Cerebellar nuclear complex (tissue), 1 donor: ENCODE measurements around the gene GIPC1.
"Not testable (repeated sequence)": the region's sequence is repeated elsewhere in the genome, so short reads cannot be mapped to it uniquely, and the experiment has no call there.

Experiments used
- DNase-seq, 2 experiments: peaks; one replicate each; lab custom pipeline; 2025; lab: John Stamatoyannopoulos, UW

GIPC1 gene

GRCh38 chr19:14470031-14470876, 25.7 kb downstream of the GIPC1 start:
- no peak for DNase-seq

- no peak for DNase-seq
These were observed 28.1 kb downstream of the GIPC1 start for GRCh38 chr19:14467816-14468215.

GRCh38 chr19:14467391-14467790, 28.5 kb downstream of the GIPC1 start:
- DNase-seq: no peak

GRCh38 chr19:14463747-14464146, 32.2 kb downstream of the GIPC1 start:
- DNase-seq: no peak

- not testable (repeated sequence) for DNase-seq
These were observed 33.5 kb downstream of the GIPC1 start for GRCh38 chr19:14462401-14462800.

GRCh38 chr19:14460935-14461334, 35.0 kb downstream of the GIPC1 start:
- DNase-seq: no peak

GRCh38 chr19:14459703-14460102, 36.2 kb downstream of the GIPC1 start:
- no peak for DNase-seq

GRCh38 chr19:14452303-14452702, 43.6 kb downstream of the GIPC1 start:
- not testable (repeated sequence) for DNase-seq

GRCh38 chr19:14450876-14451275, 45.1 kb downstream of the GIPC1 start:
- no peak for DNase-seq

GRCh38 chr19:14450168-14450874, 45.6 kb downstream of the GIPC1 start:
- DNase-seq: no peak

GRCh38 chr19:14449321-14449720, 46.6 kb downstream of the GIPC1 start:
- DNase-seq: no peak

- no peak for DNase-seq
These were observed 49.4 kb downstream of the GIPC1 start for GRCh38 chr19:14446336-14447036.

GRCh38 chr19:14443632-14444216, 52.2 kb downstream of the GIPC1 start:
- no peak for DNase-seq

- DNase-seq: no peak
These were observed 52.9 kb downstream of the GIPC1 start for GRCh38 chr19:14442891-14443631.

GRCh38 chr19:14441041-14441938, 54.6 kb downstream of the GIPC1 start:
- no peak for DNase-seq

GRCh38 chr19:14440049-14440448, 55.9 kb downstream of the GIPC1 start:
- DNase-seq: no peak

- no peak for DNase-seq
These were observed 56.9 kb downstream of the GIPC1 start for GRCh38 chr19:14439014-14439413.

- no peak for DNase-seq
These were observed 58.3 kb downstream of the GIPC1 start for GRCh38 chr19:14437578-14438140.

GRCh38 chr19:14435320-14436050, 60.4 kb downstream of the GIPC1 start:
- no peak for DNase-seq
